ENCODE results near the gene MYO5A.

Gene MYO5A

DNA sequence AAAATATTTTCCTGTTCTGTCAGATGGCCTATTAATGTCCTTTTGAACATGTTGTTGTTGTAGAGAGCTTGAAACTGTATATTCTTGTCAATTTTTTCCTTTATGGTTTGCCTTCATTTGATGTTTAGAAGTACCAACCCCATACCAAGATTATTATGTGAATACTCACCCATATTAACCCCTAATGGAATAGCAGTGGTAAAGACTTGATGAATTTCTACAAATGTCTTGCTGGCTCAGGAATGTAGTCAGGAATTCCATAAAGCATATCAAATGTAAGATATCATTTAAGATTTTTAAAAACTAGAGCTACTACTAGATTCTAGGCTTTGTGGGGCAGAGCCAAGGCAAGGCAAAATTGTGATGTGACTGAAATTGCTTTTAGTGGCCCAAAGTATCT, 30.0 kb downstream of the MYO5A start:
- no peak for TF ChIP-seq CTCF (IDR thresholded peaks at IDR 0.05)
- Histone ChIP-seq H3K9me3 (ENCODE audit: control insufficient read depth, low read length) (no peaks in the 10 kb centered on the region), H3K27me3 (ENCODE audit: control insufficient read depth, insufficient read depth, low read length) (no peaks in the 10 kb centered on the region), H3K4me2 (ENCODE audit: low read length) (no peak overlapping the region), H3K27ac (no peak overlapping the region), H2AFZ (no peak overlapping the region), H3K4me1 (no peaks in the 10 kb centered on the region), H3K4me3 (ENCODE audit: low read depth, low read length) (no peak overlapping the region), H3K36me3 (ENCODE audit: control insufficient read depth, insufficient read depth, low read length) (no peaks in the 10 kb centered on the region), H3K9ac (no peak overlapping the region), H3K79me2 (no peaks in the 10 kb centered on the region)

DNA sequence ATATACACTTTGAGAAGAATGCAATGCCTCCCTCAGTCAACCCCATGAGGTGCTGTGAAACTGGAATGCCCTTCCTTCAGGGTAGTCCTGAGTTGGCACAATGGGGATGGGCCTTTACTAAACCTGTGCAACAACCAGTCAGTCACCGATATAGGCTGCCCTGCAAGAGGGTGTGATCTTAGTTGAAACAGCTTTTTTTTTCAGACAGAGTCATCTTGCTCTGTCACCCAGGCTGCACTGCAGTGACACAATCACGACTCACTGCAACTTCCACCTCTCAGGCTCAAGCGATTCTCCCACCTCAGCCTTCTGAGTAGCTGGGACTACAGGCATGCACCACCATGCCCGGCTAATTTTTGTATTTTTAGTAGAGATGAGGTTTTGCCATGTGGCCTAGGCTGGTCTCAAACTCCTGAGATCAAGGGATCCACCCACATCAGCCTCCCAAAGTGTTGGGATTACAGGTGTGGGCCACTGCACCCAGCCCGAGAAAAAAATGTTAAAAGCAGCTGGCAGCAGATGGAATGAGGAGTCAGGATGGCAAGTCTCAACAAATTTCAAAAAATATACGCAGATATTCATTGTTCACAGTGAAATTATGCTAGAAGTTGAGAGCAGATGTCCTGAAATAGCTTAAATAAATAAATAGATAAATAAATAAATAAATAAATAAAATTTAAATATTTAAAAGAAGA, 31.8 kb downstream of the MYO5A start:
- Histone ChIP-seq H3K36me3 (ENCODE audit: control insufficient read depth, insufficient read depth, low read length) (no peaks in the 10 kb centered on the region), H2AFZ (no peak overlapping the region), H3K9me3 (ENCODE audit: control insufficient read depth, low read length) (no peaks in the 10 kb centered on the region), H3K4me1 (no peaks in the 10 kb centered on the region), H3K27me3 (ENCODE audit: control insufficient read depth, insufficient read depth, low read length) (no peaks in the 10 kb centered on the region), H3K79me2 (no peaks in the 10 kb centered on the region), H3K4me2 (ENCODE audit: low read length) (no peak overlapping the region), H3K4me3 (ENCODE audit: low read depth, low read length) (no peak overlapping the region), H3K27ac (no peak overlapping the region), H3K9ac (no peak overlapping the region)
- TF ChIP-seq CTCF (IDR thresholded peaks at IDR 0.05) = no peak

DNA sequence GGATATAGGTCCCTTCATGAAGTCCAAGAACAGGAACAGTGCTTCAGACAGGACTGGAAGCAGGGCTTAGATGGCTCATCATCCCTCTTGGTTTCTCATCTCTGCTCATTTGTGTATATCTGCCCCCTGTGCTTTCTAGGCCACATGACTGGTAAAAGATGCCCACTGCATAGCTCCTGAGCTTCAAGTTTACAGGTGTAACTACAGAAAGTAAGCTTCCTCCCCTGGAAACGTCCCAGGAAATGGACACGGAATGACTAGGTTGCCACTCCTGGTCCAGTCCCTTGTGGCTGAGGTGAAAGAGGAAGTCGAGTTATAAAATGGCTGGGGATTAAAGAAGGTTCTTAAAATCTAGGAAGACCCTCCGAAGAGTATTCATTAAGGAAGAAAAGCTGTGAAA, 32.5 kb downstream of the MYO5A start:
- no peak overlapping the region for H3K4me2 ChIP-seq (ENCODE audit: low read length)
- H2AFZ ChIP-seq = no peak overlapping the region
- H3K9ac ChIP-seq = no peak overlapping the region
- no peaks in the 10 kb centered on the region for H3K27me3 ChIP-seq (ENCODE audit: control insufficient read depth, insufficient read depth, low read length)
- H3K27ac ChIP-seq = no peak overlapping the region
- H3K79me2 ChIP-seq = no peaks in the 10 kb centered on the region
- no peak for TF ChIP-seq CTCF (IDR thresholded peaks at IDR 0.05)
- no peaks in the 10 kb centered on the region for H3K4me1 ChIP-seq
- H3K36me3 ChIP-seq (ENCODE audit: control insufficient read depth, insufficient read depth, low read length) = no peaks in the 10 kb centered on the region
- no peak overlapping the region for H3K4me3 ChIP-seq (ENCODE audit: low read depth, low read length)
- H3K9me3 ChIP-seq (ENCODE audit: control insufficient read depth, low read length) = no peaks in the 10 kb centered on the region

- no peak overlapping the region for H3K4me2 ChIP-seq (ENCODE audit: low read length)
- H3K9me3 ChIP-seq (ENCODE audit: control insufficient read depth, low read length) = no peaks in the 10 kb centered on the region
- TF ChIP-seq CTCF (IDR thresholded peaks at IDR 0.05) = no peak
Observed at GRCh38 chr15:52495125-52495524, 33.6 kb downstream of the MYO5A start.

GRCh38 chr15:52493968-52494367, 34.7 kb downstream of the MYO5A start:
- H3K9me3 ChIP-seq (ENCODE audit: control insufficient read depth, low read length) = no peaks in the 10 kb centered on the region
- H3K79me2 ChIP-seq = peaks cover 3% of the 10 kb centered on the region
- H3K27ac ChIP-seq = no peak overlapping the region
- H3K36me3 ChIP-seq (ENCODE audit: control insufficient read depth, insufficient read depth, low read length) = no peaks in the 10 kb centered on the region
- no peak for TF ChIP-seq CTCF (IDR thresholded peaks at IDR 0.05)
- H3K4me3 ChIP-seq (ENCODE audit: low read depth, low read length) = no peak overlapping the region
- H3K27me3 ChIP-seq (ENCODE audit: control insufficient read depth, insufficient read depth, low read length) = no peaks in the 10 kb centered on the region
- no peak overlapping the region for H3K9ac ChIP-seq
- no peaks in the 10 kb centered on the region for H3K4me1 ChIP-seq
- H3K4me2 ChIP-seq (ENCODE audit: low read length) = no peak overlapping the region
- H2AFZ ChIP-seq = no peak overlapping the region

More at GRCh38 chr15:52495125-52495524, 33.6 kb downstream of the MYO5A start:
- Histone ChIP-seq H3K79me2 (peaks cover 3% of the 10 kb centered on the region), H3K27me3 (ENCODE audit: control insufficient read depth, insufficient read depth, low read length) (no peaks in the 10 kb centered on the region), H3K4me1 (no peaks in the 10 kb centered on the region), H2AFZ (no peak overlapping the region), H3K9ac (no peak overlapping the region), H3K27ac (no peak overlapping the region), H3K36me3 (ENCODE audit: control insufficient read depth, insufficient read depth, low read length) (no peaks in the 10 kb centered on the region), H3K4me3 (ENCODE audit: low read depth, low read length) (no peak overlapping the region)

Data from parathyroid adenoma (tissue), 2 donors.